IPS-NIHi7 (cell line): ENCODE measurements around the gene KIF4B.

ENCODE experiments used
- DNase-seq: peaks from one replicate; pipeline ENCODE4 v3.0.0; 2012; ENCODE audit warnings: mixed read lengths; ENCODE audit errors: extremely low spot score

The KIF4B gene

GRCh38 chr5:155052532-155052931, 39.0 kb downstream of the KIF4B start:
- no peak for DNase-seq

GRCh38 chr5:155053501-155053900, 39.9 kb downstream of the KIF4B start:
- DNase-seq = peak; percentile 43

GRCh38 chr5:155056644-155057269, 43.2 kb downstream of the KIF4B start:
- DNase-seq = no peak

GRCh38 chr5:155057626-155058025, 44.1 kb downstream of the KIF4B start:
- no peak for DNase-seq

- no peak for DNase-seq
These were observed 51.0 kb downstream of the KIF4B start for GRCh38 chr5:155064580-155064979.

GRCh38 chr5:155066886-155067595, 53.5 kb downstream of the KIF4B start:
- no peak for DNase-seq
